Embryonic facial prominence (tissue), 1 donor: Measurements from ENCODE around the gene COL6A2.
"Not testable (repeated sequence)": the region's sequence is repeated elsewhere in the genome, so short reads cannot be mapped to it uniquely, and the experiment has no call there.

Source experiments
- DNase-seq: peaks from one replicate; pipeline ENCODE4 v3.0.0-alpha.2; 2016; ENCODE audit errors: extremely low spot score

COL6A2 gene

DNA sequence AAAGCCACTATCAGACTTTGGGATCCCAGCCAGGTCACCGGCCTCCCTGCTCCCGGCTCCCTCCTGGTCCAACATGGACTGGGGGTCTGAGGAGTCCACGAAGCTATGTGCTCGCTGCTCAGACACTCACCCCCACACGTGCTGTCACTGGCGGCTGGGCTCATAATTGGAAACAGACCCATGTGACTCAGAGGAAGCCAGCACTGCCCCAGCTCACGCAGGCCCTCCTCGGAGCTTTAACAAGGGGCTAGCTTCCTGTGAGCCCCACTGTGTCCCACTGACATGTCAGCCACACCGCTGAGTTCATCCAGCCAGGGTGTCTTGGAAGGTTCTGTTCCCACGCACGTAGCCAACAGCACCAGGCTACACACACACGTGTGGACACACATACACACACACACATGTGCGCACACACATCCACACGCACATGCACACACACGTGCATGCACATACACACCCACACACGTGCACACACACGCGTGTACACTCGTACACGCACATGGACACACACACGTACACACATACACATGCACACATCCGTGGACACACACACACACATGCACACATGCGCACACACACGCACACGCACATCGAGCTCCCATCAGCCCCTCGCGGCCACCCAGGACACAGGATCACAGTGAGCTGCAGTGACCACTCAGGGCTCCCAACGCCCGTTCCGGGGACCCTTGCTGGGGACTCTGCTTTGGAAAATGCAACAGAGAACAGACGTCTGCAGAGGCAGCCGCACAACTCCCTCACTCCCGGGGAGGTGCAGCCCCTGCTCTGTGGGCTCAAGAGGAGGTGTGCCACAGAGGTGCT lies 18.4 kb upstream of the COL6A2 start:
- no peak for DNase-seq

GRCh38 chr21:46080171-46081021 lies 17.5 kb upstream of the COL6A2 start:
- DNase-seq, result no peak

DNA sequence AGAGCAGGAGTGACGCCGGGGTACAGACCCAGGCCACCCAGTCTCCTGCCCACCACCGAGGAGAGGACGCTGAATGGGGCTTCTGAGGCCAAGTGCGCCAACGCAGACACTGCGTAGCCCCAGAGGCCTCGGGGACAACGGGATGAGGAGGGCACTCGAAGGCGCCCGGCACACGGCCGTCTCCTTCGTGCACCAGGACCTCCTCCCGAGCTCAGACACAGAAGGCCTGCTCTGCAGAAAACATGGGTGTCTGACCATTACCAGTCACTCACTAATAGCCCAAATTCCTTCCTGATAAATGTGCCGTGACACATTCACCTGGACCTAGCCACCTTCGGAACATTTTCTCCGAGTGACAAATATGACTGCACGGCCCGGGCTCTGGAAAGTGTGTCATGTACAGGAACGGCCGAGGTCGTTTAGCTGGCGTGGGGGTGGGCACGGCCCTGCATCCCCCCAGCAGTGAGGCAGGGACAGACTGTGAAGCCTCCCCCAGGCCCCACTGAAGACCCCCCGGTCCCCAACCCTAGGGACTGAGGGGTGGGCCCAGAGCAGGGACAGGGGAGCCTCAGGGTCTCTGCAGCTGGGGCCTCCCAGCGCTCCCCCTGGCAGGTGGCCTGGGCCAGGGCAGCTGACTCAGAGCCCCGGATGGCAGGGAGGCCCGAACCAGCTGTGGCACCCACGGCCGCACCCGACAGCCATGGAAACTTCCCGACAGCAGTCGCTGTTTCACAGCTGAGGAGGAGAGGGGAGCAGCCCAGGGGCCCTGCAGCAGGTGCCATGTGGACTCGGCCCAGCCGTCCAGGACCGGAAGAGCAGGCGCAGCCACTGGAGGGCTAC lies 16.7 kb upstream of the COL6A2 start:
- no peak for DNase-seq

DNA sequence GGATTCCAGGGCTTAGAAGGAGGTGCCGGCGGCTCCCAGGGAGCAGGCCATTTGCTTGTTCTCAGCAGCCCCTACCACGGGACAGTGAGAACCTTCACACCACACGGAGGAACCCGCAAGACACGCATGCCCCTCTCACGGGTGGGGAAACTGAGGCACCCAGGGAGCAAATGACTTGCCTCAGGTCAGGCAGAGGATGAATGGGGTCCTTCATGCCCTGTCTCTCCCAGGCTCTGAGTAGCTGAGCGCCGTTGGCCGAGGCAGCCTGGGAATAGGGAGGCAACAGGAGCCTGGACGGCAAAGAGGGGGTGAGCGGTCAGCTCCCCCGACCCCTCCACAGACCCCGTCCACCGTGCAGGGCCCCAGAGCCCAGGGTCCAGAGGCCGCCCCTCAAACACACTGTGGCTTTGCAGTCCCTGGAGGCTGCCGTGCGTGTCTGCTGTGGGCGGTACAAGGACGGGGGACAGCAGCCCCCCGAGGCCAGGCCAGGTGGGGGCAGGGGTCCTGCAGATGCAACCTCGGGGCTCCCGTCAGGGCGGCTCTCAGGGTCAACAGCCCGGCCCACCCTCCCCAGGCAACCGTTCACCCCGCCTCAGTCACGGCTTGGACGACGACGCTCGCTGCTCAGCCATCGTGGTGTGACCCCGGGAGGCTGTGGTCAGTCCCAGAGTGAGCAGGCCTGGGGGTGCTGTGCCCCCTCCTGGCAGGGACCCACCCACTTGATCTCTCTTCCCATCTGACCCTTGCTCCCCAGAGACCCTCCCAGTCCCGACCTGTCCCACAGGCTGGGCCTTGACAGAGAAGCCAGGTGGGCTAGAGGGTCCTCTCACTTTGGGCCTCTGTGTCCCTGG lies 15.8 kb upstream of the COL6A2 start:
- DNase-seq, result no peak

DNA sequence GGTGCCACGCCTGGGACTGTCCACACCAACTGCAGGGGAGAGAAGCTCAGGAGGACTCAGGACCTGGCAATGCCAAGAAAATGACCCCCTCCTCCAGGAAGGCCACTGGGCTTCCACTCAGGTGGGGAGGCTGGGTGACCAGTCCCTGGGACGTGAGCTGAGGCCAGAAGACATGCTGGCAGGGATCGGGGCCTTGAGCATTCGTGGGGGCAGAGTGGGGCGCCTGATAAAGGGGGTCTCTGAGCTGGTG lies 15.3 kb upstream of the COL6A2 start:
- DNase-seq, result no peak

- peak; percentile 66 for DNase-seq
Observed at GRCh38 chr21:46082963-46083790, 14.7 kb upstream of the COL6A2 start.

- DNase-seq, result no peak
Observed at GRCh38 chr21:46083791-46084561, 13.9 kb upstream of the COL6A2 start.

DNA sequence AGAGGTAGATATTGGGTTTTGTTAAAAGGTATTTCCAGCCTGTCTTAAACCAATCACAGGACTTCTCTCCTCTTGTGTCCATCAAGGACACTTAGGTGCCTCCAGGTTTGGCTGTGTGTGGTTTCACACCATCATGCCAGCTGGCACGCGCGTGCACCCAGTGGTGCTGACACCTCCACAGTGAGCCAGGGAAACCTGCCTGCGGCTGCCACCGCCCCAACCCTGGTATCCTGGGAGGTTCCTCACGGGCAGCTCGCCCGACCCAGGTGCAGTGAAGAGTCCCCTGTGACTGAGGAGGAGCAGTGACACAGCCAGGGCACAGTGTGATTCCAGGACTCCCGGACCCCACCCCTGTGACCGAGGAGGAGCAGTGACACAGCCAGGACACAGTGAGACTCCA lies 13.2 kb upstream of the COL6A2 start:
- no peak for DNase-seq

DNA sequence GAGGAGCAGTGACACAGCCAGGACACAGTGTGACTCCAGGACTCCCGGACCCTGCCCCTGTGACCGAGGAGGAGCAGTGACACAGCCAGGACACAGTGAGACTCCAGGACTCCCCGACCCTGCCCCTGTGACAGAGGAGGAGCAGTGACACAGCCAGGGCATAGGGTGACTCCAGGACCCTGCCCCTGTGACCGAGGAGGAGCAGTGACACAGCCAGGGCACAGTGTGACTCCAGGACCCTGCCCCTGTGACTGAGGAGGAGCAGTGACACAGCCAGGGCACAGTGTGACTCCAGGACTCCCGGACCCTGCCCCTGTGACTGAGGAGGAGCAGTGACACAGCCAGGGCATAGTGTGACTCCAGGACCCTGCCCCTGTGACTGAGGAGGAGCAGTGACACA lies 12.7 kb upstream of the COL6A2 start:
- DNase-seq, result not testable (repeated sequence)

- no peak for DNase-seq
Observed at GRCh38 chr21:46087641-46088040, 10.3 kb upstream of the COL6A2 start.

DNA sequence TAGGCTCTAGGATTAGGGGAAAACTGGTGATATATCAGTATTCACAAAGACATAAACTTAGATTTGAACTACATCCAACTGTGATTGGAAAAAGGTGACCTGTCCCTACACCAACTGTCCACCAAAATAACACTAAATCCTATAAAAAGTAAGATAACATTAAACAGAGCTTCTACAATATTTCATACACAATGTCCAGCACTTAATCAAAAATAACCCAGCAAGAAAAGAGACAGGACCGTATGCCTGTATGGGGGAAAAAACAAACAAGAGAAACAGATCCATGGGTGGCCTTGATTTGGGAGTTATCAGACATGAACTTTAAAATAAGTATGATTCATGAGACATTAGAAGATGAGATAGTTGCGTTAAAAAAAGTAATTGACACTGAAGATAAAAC lies 9.7 kb upstream of the COL6A2 start:
- no peak for DNase-seq

DNA sequence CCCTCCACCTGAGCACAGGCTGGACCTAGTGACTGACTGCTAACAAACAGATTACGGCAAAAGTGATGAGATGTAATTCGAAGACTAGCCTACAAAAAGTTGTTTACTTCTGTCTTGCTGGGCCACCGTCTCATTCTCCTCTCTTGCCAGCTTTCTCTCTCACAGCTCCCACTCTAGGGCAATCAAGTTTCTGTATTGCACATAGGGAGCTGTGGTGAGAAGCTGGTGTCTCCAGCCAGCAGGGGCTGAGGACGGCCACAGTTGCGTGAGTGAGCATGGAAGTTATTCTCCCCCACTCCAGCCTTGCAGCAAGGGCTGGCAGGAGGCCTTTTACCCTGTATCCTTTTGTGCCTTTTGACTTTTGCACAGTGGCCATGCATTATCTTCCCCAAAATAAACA lies 8.6 kb upstream of the COL6A2 start:
- DNase-seq, result no peak

- no peak for DNase-seq
Observed at GRCh38 chr21:46091118-46091517, 6.8 kb upstream of the COL6A2 start.

GRCh38 chr21:46091631-46092025 lies 6.3 kb upstream of the COL6A2 start:
- DNase-seq, result no peak

DNA sequence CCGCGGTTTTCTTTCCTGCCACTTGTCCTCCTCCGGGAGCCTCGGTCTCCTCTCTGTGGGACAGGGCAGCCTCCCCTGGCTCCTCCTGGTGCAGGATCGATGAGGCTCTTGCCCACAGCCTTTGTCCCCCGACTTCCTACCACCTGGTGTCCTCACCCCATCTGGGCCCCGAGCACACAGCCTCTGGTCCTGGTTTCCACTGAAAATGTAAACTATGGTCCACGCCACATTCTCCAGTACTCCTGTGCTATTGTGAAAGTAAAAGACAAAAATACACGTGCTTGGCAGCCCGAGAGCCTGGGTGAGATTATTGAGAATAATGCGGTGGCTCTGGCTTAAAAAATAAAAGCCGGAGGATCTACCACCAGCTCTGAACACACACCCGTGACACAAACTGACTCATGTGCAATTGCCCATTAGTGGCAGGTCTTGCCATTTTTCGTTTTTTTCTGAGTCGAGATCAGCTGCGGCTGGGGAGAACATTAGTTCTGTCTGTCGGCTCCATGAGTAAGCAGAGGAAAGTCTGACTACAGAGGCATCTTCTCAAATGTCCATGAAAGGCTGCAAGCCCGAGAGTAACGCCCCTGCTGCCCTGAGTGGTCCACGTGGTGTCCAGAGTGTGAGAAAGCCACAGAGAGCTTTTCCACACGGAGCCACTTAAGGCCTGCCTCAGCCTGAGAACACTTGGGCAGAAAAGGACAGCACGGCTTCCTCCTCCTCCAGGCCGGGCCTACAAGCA lies 5.7 kb upstream of the COL6A2 start:
- no peak for DNase-seq

DNA sequence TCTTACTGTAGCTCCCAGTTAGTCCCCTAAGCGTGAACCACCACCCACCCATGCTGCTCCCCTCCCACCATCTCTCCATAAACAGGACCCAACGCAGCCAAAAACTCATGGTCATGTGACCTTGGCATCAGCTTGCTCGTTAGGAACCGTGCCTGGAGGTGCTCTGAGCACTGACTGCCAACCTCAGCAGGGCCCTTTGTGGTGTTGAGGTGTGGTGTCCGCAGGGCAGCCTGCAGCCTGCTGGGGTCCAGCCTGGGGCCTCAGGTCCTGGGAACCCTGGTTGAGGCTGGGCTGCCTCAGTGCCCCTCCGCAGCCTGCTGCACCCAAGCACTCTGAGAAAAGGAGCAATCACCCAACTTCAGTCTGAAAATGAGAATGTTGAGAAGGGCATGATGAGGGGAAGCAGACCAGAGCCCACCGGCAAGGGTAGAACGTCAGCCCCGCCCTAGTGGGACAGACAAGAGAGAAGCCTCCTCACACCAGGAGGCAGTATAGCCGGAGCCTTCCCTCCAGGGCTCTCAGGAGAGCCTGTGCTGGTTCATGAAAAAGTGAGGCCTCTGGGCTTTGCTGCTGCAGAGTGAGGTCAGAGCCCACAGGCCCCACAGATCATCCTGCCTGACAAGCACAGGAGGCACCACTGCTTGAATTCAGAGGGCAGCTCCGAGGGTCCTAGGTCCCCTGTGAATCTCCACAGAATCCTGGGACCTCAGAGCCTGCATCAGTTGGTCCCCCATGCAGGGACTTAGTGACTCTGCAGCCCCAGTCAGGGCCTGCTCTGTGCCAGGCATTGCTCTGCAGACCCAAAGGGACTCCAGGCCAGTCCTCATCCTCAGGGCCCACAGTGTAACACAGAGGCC lies 4.9 kb upstream of the COL6A2 start:
- no peak for DNase-seq

DNA sequence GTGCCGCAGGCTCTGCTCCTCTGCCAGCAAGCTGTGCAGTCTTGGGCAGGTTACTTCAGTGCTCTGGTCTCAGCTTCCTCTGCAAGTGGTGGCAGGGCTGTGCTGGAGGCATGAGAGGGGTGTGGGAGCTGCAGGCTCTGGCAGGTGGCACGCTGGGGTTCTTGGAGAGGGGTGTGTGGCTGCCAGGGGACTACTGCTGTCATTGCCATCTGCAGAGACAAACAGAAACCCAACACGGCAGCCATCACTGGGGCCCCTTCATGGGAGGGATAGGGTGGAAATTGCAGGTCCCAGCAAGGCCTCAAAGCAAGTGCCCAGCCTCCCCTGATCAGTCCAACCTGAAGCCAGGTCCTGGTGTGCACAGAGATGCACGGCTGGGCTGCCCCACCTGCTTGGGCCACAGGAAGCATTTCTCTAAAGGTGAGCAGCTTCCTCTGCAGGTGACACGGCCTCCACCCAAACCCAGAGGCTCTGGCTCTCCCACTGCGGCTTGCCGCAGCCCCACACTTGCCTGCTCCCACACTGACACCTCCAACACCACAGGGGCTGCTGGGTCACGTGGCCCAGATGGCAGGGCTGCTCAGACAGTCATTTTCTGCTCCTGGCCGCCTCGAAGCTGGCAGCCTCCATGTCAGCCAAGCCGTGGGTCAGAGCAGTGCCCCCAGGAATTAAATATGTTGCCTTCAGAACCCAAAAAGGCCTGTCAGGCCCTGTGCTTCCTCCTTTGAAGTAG lies 4.1 kb upstream of the COL6A2 start:
- DNase-seq, result no peak
